Ecto neural progenitor cell (in vitro differentiated cells): Measurements from ENCODE around the gene CIRBP.
"Not testable (repeated sequence)": the region's sequence is repeated elsewhere in the genome, so short reads cannot be mapped to it uniquely, and the experiment has no call there.

Experiments used
- DNase-seq: peaks from one replicate; pipeline ENCODE4 v3.0.0-alpha.2; 2018; ENCODE audit warnings: low spot score

CIRBP gene

DNA sequence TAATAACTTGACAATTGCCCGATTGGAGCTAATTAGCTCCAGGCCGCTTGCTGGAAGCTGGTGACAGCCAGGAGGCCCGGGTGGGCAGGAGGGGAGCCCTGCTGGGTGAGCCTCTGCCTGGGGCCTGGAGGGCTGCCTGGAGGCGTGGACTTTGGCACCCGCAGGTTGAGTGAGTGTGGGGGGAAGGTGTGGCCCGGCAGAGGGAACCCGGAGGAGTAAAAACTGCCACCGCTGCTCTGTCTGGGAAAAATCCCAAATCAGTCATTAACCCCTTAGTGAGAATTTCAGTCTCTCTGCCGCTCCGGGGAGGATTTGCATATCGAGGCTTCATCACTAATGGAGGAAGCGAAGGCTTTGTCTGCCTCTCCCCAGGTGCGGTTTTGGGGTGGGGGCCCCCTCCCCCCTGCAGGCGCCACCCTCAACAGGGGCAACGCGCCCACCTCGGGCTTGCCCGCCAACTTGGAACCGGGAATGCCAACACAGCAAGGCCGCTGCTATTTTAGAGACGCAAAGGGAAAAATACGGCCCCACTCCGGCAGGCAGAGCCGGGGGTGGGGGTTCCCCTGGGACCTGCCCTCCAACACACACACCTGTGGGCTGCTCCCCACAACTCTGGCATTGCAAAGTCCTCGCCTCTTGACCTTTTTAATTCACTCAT is 22.8 kb downstream of the CIRBP start:
- DNase-seq = no peak

DNA sequence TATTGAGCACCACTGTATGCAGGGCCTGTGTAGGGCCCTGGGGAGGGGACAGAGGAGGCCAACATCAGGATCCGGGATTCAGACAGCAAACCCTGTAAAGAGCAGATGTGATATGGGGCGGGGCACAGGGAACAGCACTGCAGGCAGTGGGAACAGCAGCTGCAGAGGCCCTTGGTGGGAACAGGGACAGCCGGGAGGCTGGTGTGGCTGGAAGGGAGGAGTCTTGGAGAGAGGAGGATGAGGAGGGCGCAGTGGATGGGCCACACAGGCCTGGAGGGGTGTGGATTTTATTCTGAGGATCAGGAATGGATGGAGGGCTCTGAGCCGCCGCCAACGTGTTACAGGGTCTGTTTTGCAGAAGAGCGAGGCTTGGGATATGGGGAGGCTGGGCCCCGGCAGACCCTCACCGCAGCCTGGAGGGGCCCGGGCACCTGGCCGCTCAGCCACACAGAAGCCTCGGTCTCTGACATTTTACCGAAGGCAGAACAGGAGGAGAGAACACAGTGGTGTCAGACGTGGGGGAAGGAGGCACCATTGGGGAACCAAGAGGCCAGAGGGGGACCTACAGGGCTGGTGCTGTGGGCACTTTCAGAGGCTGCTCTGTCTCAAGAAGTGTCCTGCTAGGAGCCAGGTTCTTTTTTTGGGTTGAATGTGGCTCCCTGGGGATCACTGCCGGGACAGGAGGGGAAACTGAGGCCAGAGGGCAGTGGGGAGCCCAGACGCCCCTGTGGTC is 23.5 kb downstream of the CIRBP start:
- DNase-seq = no peak

DNA sequence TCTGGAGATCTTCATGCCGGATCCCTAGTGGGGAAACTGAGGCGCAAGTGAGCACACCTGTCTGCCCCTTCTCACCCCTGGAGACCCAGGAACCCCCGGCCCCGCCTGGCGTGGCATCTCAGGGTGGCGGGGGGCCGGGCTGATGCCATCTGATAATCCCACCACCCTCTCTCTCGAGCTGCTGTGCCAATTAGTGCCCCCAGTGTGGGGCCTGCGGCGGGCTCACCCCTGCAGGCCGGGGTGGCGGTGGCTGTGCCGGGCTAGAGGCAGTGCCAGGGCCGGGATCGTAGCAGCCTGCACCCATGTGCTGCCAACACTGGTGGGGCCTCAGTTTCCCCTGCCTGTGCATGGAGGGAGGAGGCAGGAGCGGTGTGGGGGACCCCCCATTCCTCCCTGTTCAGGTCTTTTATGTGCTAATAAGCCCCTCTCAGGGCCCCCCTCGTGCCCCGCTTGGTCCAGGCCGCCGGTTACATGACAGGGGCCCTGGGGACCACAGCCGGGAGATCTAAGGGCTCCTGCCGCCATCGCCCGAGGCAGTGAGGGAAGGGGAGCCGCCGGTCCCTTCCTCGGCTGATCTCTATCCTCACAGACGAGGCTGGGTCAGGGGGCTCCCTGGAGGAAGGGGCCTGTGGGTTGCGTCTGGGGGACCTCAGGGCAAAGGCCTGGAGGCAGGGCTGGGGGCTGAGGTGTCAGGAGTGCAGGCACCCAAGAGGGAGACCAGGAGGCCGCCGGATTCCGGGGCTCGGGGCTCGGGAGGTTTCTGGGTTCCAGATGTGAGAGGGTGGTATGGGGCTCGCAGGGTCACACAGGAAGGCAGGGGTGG is 24.9 kb downstream of the CIRBP start:
- no peak for DNase-seq

DNA sequence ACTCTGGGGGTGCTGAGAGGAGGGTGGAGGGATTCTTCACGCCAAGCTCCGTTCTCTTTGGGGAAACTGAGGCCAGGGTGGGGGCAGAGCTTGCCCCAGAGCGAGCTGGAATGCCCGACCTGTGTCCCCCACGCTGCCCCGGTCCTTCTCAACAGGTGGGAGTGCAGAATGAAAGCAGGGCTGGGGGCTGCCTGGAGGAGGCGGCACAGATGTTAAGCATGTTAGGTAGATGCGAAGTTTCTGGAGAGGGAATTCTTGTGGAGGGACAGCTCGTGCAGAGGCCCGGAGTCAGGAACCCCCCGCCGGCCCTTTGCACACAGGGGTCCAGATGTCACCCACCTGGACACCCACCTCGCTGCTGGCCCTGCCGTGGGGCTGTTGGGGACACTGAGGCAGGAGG is 25.6 kb downstream of the CIRBP start:
- no peak for DNase-seq

DNA sequence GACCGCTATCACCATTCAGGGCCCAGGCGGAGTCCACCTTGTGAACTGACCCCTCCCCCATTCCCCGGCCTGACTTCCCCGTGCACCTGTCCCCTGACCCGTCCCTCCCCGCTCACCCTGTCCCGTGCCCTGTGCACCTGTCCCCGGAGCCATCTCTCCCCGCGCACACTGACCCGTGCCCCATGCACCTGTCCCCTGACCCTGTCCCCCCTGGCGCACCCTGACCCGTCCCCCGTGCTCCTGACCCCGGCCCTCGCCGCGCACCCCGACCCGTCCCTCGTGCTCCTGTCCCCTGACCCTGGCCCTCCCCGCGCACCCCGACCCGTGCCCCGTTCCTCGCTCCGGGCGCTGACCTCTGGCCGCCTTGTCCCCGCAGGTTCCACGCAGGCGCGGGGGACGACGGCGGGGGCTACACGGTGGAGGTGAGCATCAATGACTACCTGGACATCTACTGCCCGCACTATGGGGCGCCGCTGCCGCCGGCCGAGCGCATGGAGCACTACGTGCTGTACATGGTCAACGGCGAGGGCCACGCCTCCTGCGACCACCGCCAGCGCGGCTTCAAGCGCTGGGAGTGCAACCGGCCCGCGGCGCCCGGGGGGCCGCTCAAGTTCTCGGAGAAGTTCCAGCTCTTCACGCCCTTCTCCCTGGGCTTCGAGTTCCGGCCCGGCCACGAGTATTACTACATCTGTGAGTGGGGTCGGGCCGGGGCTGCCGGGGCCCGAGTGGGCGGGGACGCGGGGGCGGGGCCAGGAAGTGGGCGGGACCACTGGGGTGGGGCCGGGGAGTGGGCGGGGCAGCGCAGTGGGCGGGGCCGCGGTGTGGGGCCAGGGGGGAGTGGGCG is 26.3 kb downstream of the CIRBP start:
- DNase-seq = no peak

DNA sequence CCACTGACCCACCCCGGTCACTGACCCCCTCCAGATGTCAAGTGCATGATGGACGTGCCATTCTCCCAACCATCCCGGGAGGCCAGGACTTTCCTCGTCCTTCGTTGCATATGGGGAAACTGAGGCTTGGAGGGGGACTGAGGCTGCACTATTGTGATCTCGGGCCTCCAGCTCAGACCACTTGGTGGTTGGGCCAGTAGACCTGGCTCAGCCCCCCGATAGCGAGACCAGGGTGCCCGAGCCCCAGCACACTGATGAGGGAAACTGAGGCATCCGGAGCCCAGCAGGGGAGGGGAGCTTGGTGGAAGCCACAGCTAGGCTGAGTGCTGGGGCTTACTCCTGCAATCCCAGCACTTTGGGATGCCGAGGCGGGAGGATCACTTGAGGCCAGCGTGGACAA is 26.9 kb downstream of the CIRBP start:
- no peak for DNase-seq

DNA sequence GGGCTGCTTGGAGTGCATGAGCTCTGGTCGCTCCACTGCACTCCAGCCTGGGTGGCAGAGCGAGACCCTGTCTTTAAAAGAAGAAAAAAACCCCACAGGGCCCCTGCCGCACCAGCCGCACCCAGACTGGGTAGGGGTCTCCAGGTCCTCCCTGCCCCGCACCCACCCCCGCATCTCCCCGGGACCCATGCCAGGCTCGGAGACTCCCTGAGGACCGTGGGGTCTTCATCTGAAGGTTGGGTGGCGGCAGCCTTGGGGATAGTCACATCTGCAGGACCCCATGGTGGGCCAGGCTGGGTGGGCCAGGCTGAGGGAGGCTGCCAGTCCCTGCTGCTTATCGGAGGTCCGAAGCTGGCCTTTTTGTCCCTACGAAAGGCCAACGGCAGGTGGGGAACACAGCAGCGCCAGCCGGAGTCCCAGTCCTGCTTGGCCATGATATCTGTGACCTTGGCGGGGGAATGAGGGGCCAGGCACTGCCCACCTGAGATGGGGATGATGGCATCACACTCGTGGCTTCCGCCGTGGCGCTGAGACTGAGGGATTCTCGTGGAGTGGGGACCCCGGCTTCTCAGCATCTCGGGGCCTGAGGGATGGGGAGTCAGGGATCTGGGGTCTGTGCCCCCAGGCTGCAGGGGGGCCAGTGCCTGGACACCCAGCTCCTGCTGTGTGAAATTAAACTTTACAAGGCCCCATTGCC is 27.6 kb downstream of the CIRBP start:
- no peak for DNase-seq

DNA sequence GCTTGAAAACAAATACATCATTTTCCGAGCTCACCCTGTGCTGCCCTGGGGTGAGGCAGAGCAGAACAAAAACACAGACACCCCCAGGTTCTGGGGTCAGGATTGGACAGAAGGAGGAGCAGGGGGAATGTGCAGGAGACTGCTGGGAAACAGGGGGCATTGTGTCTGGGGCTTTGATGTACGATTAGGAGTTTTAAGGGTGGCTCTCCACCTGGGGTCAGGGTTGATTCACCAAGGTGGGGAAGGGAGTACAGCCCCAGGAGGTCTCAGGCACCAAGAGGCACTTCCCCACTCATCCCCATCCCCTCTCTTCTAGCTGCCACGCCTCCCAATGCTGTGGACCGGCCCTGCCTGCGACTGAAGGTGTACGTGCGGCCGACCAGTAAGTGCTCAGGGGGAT is 29.1 kb downstream of the CIRBP start:
- DNase-seq = no peak

DNA sequence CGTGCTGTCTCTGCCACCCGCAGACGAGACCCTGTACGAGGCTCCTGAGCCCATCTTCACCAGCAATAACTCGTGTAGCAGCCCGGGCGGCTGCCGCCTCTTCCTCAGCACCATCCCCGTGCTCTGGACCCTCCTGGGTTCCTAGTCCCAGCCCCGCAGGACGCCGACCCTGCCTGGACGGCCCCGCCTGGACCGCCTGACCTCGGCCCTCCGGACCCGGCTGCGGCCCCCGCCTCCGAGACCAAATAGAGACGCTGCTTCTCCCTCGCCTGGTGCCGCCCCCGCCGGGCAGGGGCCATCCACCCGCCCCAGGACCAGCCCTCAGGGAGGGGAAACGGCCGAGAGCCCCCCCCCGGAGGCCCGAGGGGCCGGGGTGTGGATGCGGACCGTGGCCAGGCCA is 30.7 kb downstream of the CIRBP start:
- no peak for DNase-seq

DNA sequence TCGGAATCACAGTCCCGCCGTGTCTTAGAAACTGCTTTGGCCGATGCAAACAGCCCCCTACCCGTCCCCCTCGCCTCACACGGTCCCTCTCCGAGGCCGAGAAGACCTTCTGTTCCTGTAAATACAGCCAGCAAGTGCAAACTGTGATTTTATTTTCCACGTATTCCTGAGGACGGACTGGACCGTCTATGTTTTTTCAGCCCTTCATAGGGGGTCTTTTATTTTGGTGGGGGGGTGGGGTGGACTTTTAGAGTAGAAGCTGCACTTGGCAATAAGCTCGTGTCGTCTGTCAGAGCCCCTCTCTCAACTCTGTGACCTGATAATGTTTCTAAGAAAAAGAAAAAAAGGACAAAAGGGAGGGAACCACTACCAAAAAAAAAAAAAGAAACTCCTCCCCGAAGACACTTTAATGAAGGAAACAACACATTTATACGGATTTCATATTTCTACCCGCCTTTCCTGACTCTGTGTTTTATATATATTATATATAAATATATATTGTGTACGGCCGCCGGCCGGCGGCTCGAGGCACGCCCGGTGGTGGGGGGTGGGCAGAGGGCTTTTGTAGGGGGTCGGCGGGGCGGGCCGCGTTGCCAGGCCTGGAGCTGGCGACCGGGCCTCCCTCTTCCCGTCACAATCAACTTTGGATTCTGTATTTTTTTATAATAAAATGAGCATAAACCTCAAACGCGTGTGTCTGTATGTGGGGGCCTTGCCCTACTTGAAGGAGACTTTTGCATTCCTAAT is 31.8 kb downstream of the CIRBP start:
- DNase-seq = no peak

DNA sequence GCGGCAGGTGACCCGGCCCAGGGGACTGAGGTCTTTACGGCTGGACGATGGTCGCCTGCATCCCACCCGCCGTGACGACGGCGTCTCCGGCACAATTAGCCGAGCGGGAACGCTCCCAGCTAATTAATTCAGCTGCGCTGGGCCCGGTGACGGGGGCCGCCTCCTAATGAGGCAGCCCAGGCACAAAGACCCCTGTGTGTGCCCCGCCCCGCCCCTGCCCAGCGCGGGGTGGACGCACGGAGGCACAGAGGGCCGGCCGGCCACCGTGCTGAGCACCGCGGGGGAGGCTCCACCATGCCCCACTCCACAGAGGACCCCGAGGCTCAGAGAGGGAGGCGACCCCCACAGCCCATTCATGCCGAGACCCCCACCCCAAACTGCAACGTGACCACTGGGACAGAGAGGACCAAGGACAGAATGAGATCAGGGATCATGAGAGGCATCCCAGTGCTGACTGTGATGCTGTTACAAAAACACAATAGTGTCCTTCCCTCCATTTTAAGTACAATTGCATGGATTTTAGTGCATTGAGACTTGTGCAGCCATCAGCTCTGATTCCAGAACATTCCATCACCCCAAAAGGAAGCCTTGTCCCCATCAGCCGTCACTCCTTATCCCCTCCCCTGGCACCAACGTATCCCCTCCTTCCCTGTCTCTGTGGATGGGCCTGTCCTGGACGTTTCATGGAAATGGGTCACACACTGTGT is 33.6 kb downstream of the CIRBP start:
- no peak for DNase-seq

DNA sequence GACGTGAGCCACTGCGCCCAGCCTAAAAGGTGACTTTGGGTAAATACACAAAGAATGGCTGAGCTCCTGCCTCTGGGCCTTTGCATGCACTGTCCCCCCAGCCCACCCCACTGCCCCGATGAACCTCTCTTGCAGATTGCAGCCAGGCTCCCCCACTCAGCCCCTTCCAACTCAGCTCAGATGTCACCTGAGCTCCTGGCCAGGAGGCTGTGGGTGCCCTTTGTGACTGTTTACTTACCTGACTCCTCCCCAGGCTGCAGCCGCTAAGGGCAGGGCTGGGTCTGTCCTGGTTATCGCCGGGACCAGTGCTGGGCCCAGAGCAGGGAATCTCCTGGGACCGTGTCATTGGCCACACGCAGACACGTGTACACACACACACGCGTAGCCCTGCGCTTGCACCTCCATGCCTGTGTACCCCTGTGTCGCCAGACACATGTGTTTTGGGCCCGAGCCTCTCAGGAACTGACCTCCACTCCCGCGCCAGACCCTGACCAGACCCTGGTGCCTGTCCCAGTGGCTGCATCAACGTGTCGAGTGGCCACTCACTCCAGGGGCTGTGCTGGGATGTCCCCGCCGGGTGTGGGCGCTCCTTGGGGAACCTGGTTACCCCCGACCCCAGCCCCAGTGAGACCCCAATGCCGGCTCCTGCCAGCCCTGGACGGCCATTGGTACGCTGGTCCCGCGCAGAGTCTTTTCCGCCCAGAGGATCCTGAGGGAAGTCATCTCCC is 35.2 kb downstream of the CIRBP start:
- no peak for DNase-seq

DNA sequence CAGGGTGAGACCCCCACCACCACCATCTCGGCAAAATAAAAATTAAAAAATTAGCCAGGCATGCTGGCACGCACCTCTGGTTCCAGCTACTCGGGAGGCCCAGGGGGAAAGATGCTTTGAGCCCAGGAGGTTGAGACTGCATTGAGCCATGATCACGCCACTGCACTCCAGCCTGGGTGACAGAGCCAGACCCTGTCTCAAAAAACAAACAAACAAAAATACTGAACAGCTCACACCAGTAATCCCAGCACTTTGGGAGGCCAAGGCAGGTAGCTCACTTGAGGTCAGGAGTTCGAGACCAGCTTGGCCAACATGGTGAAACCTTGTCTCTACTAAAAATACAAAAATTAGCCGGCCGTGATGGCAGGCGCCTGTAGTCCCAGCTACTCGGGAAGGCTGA is 36.2 kb downstream of the CIRBP start:
- DNase-seq = not testable (repeated sequence)

DNA sequence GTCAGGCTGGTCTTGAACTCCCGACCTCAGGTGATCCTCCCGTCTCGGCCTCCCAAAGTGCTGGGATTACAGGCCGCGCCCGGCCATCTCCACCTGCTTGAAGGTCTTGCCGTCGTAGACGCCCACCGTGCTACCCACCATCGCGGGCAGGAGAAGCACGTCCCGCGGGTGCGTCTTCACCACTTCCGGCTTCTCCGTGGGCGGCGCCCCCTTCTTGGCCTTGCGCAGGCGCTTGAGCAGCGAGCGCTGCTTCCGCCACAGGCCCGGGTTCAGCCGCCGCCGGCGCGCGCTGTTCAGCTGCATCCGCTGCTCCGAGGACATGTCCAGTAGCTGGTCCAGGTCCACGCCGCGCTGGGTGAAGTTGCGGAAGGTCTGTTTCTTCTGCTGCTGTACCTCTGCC is 38.2 kb downstream of the CIRBP start:
- DNase-seq = no peak

DNA sequence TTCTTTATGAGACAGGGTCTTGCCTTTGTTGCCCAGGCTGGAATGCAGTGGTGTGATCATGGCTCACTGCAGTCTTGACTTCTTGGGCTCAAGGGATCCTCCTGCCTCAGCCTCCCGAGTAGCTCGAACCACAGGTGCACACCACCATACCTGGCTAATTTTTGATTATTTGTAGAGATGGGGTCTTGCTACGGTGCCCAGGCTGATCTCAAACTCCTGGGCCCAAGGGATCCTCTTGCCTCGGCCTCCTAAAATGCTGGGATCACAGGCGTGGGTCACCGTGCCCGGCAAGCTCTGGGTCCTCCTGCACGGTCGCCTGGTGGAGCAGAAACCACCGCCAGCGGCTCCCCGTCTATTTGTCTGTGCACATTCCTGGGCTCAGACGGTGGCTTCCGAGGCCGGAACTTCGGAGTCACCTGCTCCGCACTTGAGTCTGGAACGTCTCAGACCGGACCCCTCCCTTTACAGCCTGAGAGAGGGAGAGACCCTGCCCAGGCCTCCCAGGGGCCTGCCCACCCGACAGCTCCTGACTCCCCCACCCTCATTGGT is 38.7 kb downstream of the CIRBP start:
- no peak for DNase-seq

DNA sequence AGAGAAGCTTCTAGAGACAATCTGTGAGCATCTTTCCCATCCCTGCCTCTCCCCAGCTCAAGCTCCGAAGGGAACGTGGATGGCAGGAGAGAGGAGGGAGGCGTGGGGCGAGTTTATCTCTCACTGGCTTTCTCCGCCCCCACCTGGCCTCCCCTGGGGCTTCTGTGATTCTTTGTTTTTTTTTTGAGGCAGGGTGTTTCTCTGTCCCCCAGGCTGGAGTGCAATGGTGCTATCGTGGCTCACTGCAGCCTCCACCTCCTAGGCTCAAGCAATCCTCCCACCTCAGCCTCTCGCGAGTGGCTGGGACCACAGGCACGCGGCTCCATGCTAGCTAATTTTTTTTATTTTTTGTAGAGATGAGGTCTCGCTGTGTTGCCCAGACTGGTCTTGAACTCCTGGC is 39.6 kb downstream of the CIRBP start:
- no peak for DNase-seq

DNA sequence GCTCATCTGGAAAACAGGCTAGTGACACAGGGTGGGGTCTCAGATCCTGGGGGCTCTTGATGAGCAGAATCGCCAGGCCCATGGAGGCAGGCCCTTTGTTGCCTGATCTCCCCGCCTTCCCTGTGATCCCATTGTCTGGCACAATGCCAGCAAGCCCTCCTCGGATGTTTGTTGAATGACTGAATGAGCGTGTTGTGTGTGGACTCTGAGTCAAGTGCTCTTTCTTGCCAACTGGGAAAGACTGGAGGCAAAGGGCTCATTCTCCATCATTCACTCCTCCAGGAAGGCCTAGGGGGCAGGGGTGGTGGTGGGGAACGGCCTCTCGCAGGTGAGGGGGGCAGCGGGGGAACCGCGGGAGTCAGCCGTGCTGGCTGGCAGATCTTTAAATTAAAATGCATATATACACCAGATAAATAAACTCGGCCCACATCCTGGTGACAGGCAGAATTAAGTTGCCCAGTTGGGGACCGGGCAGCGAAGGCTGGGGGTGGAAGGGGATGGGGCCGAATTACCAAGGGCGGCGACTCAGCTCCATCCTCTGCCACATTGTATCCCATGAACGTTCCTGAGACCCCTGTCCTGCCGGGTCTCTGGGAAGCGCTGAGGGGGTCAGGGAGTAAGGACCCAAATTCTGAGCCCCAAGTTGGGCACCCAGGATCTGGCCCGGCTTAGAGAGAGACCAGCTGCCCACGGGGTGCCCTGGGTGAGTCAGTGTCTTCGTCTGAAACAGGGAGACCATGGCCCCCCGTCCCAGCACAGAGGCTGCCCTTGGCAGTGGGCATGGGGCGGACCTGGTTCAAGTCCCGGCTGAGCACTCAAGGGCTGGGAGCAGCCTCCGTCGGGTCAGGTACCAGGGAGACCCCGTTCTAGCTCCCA is 41.1 kb downstream of the CIRBP start:
- DNase-seq = no peak

DNA sequence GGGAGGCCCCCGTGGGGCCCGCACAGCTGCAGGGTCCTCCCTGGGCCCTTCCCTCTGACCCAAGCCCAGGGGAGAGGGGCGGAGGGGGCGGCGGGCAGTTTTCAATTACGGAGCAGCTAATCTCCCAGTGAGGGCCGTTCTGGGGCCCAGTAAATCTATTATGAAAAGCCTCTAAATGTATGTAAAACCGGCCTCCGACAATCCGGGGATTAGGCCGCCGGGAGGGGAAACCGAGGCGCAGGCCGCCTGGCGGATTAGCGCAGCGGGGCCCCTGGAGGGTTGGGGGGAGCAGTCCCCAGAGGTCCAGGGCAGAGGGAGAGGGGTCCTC is 41.7 kb downstream of the CIRBP start:
- peak; percentile 71 for DNase-seq
